Cardiac septum (tissue), 1 donor: ENCODE results near the gene HBB. TPM values are rescaled to one million over a fixed set of nuclear protein-coding genes. Genes with fewer than 3 reads are reported as not detected.

Experiments used
- DNase-seq: peaks from one replicate; pipeline ENCODE4 v3.0.0-alpha.2; 2020; ENCODE audit warnings: low spot score
- intact Hi-C: fragments of 100-400 bp; cut with DNase I; formaldehyde crosslinking; loops from one replicate; pipeline ENCODE4 v1.14.0; 2022
- total RNA-seq: library from RNA; stranded (reverse); fragmentation: NEBNext Ultra II Directional; extraction: Animal tissue kit (Norgen Biotek cat#: 25700); gene quantifications from one replicate; pipeline ENCODE4 v1.2.1, GENCODE V29; 2021
- donor health status: DM: no; HTN: no; CAD: no.

Gene HBB
- total RNA-seq, 1 donor from 2014 or later = 1,223 TPM

GRCh38 chr11:5178046-5178837 is 48.6 kb downstream of the HBB start:
- intact Hi-C loops = no loop called here
- DNase-seq = no peak

Other genes with a start within 250 kb of the HBB start
- gene OR51L1, start 232.2 kb downstream of the HBB start, total RNA-seq = not detected
- gene OR52J3, start 180.5 kb downstream of the HBB start, total RNA-seq = not detected
- gene OR52E2, start 167.4 kb downstream of the HBB start, total RNA-seq = not detected
- gene OR52E1, start 157.5 kb downstream of the HBB start, total RNA-seq = not detected
- not detected for gene OR52A5, start 88.7 kb downstream of the HBB start, total RNA-seq
- gene OR52A1, start 72.3 kb downstream of the HBB start, total RNA-seq = not detected
- gene OR51V1, start 26.4 kb downstream of the HBB start, total RNA-seq = not detected
- 4.4 TPM for gene HBD, start 7.4 kb upstream of the HBB start, total RNA-seq
- not detected for gene HBG1, start 22.8 kb upstream of the HBB start, total RNA-seq
- 0.94 TPM for gene HBG2, start 27.7 kb upstream of the HBB start, total RNA-seq
- not detected for gene HBE1, start 42.9 kb upstream of the HBB start, total RNA-seq
- gene OR51B4, start 74.9 kb upstream of the HBB start, total RNA-seq = not detected
- gene OR51B2, start 97.2 kb upstream of the HBB start, total RNA-seq = not detected
- gene OR51B5, start 116.5 kb upstream of the HBB start, total RNA-seq = not detected
- gene OR51B6, start 124.4 kb upstream of the HBB start, total RNA-seq = not detected
- gene OR51M1, start 156.7 kb upstream of the HBB start, total RNA-seq = not detected
- not detected for gene OR51Q1, start 195.0 kb upstream of the HBB start, total RNA-seq
- gene OR51I1, start 214.4 kb upstream of the HBB start, total RNA-seq = not detected
- not detected for gene OR51I2, start 222.3 kb upstream of the HBB start, total RNA-seq